Adrenal gland (tissue), 5 donors: ENCODE measurements around the gene DNHD1.

Source experiments
- POLR2A ChIP-seq, 2 donors: fragments of 450-650 bp; IDR thresholded peaks; one replicate each; pipeline ENCODE4 v1.6.1; 2017; ENCODE audit warnings: antibody characterized with exemption in 2 of 2, mild to moderate bottlenecking in 2 of 2, moderate library complexity in 1 of 2
- TF ChIP-seq, protein P1 (sequence below), 6 experiments: fragments of 450-650 bp in 4 of 6; fragments of 200-600 bp in 2 of 6; sonication (generic) in 1 of 6; IDR thresholded peaks; 1 replicate in 5 of 6; 2 replicates in 1 of 6; pipeline versions ENCODE4 v1.5.1 to v1.8.0; 2016 to 2021; ENCODE audit warnings: antibody characterized with exemption in 6 of 6, mild to moderate bottlenecking in 2 of 6, moderate library complexity in 1 of 6
- donor health status: DM: no; HTN: no; CAD: no.

DNA sequence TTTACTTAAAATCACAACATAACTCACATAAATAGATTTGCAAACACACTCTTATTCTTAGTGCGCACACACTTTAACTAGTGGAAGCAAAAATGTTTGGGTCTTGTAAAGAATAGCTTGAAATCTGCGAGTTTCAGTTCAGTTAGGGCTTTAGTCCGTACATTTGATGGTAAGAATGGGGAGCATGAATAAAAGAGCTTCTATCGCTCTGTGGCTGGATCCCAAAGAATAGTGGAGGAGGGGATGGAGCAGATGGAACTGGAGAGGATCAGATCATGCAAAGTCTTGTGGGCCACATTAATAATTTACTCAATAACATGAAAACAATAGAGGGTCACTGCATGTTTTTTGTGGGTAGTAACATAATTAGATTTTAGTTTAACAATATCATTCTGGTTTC is 44.3 kb downstream of the DNHD1 start:
- TF ChIP-seq, protein P1, sequence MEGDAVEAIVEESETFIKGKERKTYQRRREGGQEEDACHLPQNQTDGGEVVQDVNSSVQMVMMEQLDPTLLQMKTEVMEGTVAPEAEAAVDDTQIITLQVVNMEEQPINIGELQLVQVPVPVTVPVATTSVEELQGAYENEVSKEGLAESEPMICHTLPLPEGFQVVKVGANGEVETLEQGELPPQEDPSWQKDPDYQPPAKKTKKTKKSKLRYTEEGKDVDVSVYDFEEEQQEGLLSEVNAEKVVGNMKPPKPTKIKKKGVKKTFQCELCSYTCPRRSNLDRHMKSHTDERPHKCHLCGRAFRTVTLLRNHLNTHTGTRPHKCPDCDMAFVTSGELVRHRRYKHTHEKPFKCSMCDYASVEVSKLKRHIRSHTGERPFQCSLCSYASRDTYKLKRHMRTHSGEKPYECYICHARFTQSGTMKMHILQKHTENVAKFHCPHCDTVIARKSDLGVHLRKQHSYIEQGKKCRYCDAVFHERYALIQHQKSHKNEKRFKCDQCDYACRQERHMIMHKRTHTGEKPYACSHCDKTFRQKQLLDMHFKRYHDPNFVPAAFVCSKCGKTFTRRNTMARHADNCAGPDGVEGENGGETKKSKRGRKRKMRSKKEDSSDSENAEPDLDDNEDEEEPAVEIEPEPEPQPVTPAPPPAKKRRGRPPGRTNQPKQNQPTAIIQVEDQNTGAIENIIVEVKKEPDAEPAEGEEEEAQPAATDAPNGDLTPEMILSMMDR (IDR thresholded peaks at IDR 0.05) = no peak
- no peak for TF ChIP-seq POLR2A (IDR thresholded peaks at IDR 0.05)
